Lower leg skin (tissue), 4 donors: ENCODE data around the gene SORBS2. TPM values are rescaled to one million over a fixed set of nuclear protein-coding genes. Genes with fewer than 3 reads are reported as not detected.

Source experiments
- DNase-seq, 2 donors: peaks; one replicate each; pipeline ENCODE4 v3.0.0-alpha.2; 2019; ENCODE audit warnings: low spot score in 2 of 2
- H3K4me3 ChIP-seq: fragments of 200-600 bp; sonication (generic); 2 replicates; pipeline ENCODE4 v1.5.1; 2017; ENCODE audit warnings: mild to moderate bottlenecking, low read depth; ENCODE audit not compliant: poor library complexity, severe bottlenecking
- CTCF ChIP-seq, 3 donors: fragments of 450-650 bp; IDR thresholded peaks; one replicate each; pipeline ENCODE4 v1.5.1; 2016; ENCODE audit warnings: antibody characterized with exemption in 3 of 3, mild to moderate bottlenecking in 3 of 3, moderate library complexity in 2 of 3
- POLR2A ChIP-seq, 2 donors: fragments of 450-650 bp; IDR thresholded peaks; one replicate each; pipeline ENCODE4 v1.6.1; 2016 to 2017; ENCODE audit warnings: antibody characterized with exemption in 2 of 2, mild to moderate bottlenecking in 1 of 2, moderate library complexity in 1 of 2
- WGBS, 2 donors: methylation state at CpG; one replicate each; pipeline ENCODE4 v1.1.5; 2018; 5-methylcytosine and 5-hydroxymethylcytosine counted together
- intact Hi-C: fragments of 100-400 bp; cut with DNase I; formaldehyde crosslinking; loops from one replicate; pipeline ENCODE4 v1.15.0; 2023; ENCODE audit warnings: low total_unique reads
- total RNA-seq, 4 donors: library from RNA; depleted of rRNA; stranded (reverse); fragments of >200 nt; gene quantifications; one replicate each; pipeline ENCODE4 v1.1.0, GENCODE V29; 2016

Gene SORBS2
- total RNA-seq, 4 donors from 2014 or later = 10.5 to 34.7 (median 20.6) TPM

DNA sequence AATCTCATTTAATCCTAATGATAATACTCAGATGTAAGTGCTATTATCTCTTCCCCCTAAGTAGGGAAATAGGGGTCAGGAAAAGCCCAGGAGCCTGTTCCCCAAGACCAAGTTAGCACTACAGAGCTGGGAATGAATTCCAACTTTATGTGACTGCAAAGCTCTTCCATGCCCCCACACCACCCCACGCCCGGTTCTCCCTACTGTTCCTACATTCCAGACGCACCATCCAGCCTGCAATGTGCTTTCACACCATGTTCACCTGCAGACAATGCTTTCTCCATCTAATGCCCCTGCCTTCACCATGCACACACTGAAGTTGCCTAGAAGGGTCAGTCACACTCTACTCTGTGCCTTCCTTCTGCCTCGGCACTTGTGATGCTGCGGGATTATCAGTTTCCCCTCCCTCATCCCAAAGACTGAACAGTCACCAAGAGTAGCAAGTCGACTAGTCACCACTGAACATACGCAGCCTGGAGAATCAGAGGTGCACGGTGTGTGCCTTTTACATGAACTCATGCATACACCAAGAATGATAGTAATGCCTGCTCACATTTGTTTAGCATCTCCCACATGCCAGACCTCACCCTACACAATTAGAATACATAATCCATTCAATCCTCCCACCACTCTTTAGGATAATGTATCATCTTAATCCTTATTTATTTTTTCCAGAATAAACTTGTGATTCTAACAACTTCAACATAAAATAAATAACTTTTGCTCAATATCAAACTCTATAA, 14.2 kb downstream of the SORBS2 start:
- intact Hi-C loops = no loop called here
- WGBS, 2 donors = 81 to 88% methylated on average over 8 of the region's 8 CpGs
- DNase-seq = no peak
- TF ChIP-seq POLR2A (IDR thresholded peaks at IDR 0.05) = no peak
- TF ChIP-seq CTCF (IDR thresholded peaks at IDR 0.05) = no peak
- no peak overlapping the region for H3K4me3 ChIP-seq

DNA sequence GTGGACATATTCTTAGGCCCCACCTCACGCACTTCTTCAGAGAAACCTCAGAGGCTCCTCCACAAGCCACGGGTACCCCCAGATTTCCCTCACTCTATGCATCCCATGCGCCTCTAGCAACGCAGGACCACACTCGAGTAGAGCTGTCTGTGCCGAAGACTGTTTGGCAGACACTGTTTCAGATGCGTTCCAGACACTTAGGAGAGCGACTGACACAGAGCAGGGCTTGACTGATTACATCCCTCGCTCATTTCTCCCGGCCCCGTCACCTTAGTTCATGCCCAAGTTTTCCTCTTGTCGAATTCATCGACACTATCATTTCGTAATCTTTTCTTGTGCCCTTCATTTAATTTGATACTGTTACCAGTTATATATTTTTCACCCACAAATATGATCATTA, 15.0 kb downstream of the SORBS2 start:
- intact Hi-C loops = no loop called here
- TF ChIP-seq POLR2A (IDR thresholded peaks at IDR 0.05) = no peak
- no peak for DNase-seq
- H3K4me3 ChIP-seq = no peak overlapping the region
- 71 to 77% methylated on average over 14 of the region's 14 CpGs for WGBS, 2 donors

- no peak for TF ChIP-seq CTCF (IDR thresholded peaks at IDR 0.05)
- no peak for TF ChIP-seq POLR2A (IDR thresholded peaks at IDR 0.05)
- DNase-seq = no peak
- intact Hi-C loops = no loop called here
- WGBS, 2 donors = 72 to 81% methylated on average over 9 to 10 of the region's 11 CpGs
- H3K4me3 ChIP-seq = no peak overlapping the region
Observed at GRCh38 chr4:185796176-185796575, 15.8 kb downstream of the SORBS2 start.

DNA sequence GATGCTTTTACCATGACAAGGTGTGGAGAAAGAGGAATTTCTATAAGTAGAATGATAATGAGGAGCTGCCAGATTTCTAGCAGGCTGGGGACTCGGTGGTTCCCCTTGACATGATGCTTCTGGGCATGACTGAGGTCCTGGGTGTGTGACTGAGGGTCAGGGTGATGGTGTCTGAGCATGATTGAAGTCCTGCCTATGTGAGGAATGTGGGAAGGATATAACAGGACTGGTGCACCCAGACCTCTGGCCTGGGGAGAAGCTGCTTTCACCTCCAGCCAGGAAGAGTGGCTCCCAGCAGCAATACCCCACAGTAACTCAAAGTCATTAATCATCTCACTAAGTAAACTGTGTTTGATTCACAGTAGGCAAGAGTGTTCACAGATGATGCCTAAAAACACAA, 17.4 kb downstream of the SORBS2 start:
- no peak overlapping the region for H3K4me3 ChIP-seq
- 86 to 94% methylated on average over 1 of the region's 1 CpG for WGBS, 2 donors
- DNase-seq = no peak
- intact Hi-C loops = no loop called here
- TF ChIP-seq CTCF (IDR thresholded peaks at IDR 0.05) (no peak), POLR2A (IDR thresholded peaks at IDR 0.05) (no peak)

- intact Hi-C loops = no loop called here
- no peak overlapping the region for H3K4me3 ChIP-seq
- no peak for DNase-seq
- TF ChIP-seq CTCF (IDR thresholded peaks at IDR 0.05) = no peak
- TF ChIP-seq POLR2A (IDR thresholded peaks at IDR 0.05) = no peak
- WGBS, 2 donors = 88 to 89% methylated on average over 4 of the region's 4 CpGs
Observed at GRCh38 chr4:185793716-185794115, 18.3 kb downstream of the SORBS2 start.

GRCh38 chr4:185793116-185793485, 18.9 kb downstream of the SORBS2 start:
- TF ChIP-seq CTCF (IDR thresholded peaks at IDR 0.05) (no peak), POLR2A (IDR thresholded peaks at IDR 0.05) (no peak)
- H3K4me3 ChIP-seq = no peak overlapping the region
- intact Hi-C loops = no loop called here
- DNase-seq = no peak
- 58 to 62% methylated on average over 2 of the region's 2 CpGs for WGBS, 2 donors
